ENCODE data around the gene ADAMTS10.
A peak's percentile ranks its signal among the peaks of the same experiment; 100 is the strongest.
"Not testable (repeated sequence)": the region's sequence is repeated elsewhere in the genome, so short reads cannot be mapped to it uniquely, and the experiment has no call there.

Gene ADAMTS10

DNA sequence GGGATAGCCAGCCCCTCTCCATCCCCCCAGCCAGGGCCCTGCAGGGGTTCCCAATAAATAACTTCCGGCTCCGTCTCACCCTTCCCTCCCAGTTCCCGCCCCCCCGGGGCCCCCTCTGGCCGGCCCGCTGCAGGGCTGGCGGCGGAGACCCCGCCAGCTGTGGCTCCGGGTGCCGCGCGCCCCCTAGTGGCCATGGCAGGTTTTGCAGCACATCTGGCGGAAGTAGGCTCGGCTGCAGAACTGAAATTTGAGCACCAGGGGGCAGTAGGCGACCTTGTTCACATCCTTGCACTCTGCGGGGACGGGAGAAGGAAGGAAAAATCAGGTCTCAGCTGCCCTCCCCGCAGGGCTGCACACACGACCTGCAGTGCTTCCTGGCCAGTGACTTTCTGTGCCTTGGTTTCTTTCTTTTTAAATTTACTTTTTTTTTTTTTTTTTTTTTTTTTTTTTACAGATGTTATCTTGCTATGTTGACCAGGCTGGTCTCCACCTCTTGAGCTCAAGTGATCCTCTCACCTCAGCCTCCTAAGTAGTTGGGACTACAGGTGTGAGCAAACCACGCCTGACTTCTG is 29.7 kb downstream of the ADAMTS10 start:
- Histone ChIP-seq H3K4me1 (ENCODE audit: control insufficient read depth, insufficient read depth, low read length) (no peaks in the 10 kb centered on the region), H3K9ac (ENCODE audit: low read length) (no peak overlapping the region), H3K27ac (ENCODE audit: low read depth, low read length) (no peak overlapping the region), H3K36me3 (ENCODE audit: control insufficient read depth, insufficient read depth, low read length) (no peaks in the 10 kb centered on the region), H3K27me3 (ENCODE audit: control insufficient read depth, insufficient read depth, low read length) (peaks cover 9% of the 10 kb centered on the region), H3K4me3 (ENCODE audit: low read length) (no peak overlapping the region)

DNA sequence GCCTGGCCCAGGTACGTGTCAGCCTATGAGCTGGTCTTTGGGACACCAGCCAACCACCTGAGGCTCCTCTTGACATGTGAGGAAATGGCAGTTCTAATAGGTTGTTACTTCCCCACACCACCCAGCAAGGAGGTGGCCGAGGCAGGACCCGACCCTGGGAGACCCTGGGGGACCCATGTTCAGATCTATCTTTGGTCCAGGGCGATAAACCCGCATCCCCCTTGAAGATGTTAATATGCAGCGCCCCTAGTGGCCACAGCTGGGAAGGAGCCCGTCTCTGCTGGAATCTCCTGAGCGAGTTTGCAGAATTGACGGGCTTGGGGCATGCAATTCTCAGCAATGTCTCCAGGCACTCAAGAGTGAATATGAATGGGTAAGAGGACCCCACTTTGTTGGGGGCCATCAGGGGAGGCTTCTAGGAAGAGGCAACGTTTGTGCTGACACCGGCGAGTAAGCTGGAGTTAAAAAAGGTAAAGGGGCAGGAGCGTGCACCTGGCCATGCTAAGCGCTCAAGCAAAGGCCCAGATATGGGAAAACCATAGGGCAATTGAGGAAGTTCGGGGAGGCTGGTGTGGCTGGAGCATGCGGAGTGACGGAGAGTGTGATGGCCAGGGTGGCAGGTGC is 31.8 kb downstream of the ADAMTS10 start:
- no peak overlapping the region for H3K4me3 ChIP-seq (ENCODE audit: low read length)
- no peaks in the 10 kb centered on the region for H3K36me3 ChIP-seq (ENCODE audit: control insufficient read depth, insufficient read depth, low read length)
- no peaks in the 10 kb centered on the region for H3K4me1 ChIP-seq (ENCODE audit: control insufficient read depth, insufficient read depth, low read length)
- peaks cover 9% of the 10 kb centered on the region for H3K27me3 ChIP-seq (ENCODE audit: control insufficient read depth, insufficient read depth, low read length)
- no peak overlapping the region for H3K9ac ChIP-seq (ENCODE audit: low read length)
- no peak overlapping the region for H3K27ac ChIP-seq (ENCODE audit: low read depth, low read length)

DNA sequence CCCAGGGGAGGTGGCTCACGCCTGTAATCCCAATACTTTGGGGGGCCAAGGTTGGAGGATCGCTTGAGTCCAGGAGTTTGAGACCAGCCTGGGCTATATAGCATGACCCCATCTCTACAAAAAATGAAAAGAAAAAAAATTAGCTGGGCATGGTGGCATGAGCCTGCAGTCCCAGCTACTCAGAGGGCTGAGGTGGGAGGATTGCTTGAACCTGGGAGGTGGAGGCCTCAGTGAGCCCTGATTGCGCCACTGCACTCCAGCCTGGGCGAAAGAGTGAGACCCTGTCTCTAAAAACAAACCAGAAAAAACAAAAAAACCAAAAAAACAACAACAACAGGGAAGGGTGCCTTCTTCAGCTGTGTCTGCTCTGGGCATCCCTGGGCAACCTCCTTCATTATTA is 32.8 kb downstream of the ADAMTS10 start:
- Histone ChIP-seq H3K36me3 (ENCODE audit: control insufficient read depth, insufficient read depth, low read length) (no peaks in the 10 kb centered on the region), H3K27me3 (ENCODE audit: control insufficient read depth, insufficient read depth, low read length) (peaks cover 9% of the 10 kb centered on the region), H3K9ac (ENCODE audit: low read length) (no peak overlapping the region), H3K4me1 (ENCODE audit: control insufficient read depth, insufficient read depth, low read length) (no peaks in the 10 kb centered on the region), H3K27ac (ENCODE audit: low read depth, low read length) (no peak overlapping the region), H3K4me3 (ENCODE audit: low read length) (no peak overlapping the region)

DNA sequence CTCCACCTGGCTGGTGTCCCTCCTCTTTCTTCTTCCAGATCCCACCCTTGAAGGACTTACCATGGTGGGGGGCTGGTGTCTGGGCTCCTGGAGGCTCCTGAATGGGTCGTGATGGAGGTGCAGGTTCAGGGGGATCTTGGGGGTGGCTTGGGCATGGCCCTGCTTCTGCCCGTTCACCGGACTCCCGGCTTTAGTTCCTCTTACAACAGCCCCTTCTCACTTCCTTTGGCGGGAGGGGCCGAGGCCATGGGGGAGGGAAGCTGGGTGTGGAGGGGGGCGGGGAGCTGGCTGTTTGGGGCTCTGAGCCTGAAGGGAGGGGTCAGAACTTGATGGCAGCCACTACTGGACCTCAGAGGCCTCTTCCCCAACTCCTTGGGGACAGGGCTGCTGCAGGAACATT is 33.3 kb downstream of the ADAMTS10 start, which contains the start of gene MYO1F:
MYO1F (minus strand) TSS at position 196 of the 400 bp plus-strand sequence; CDS start at position 63, 133 bp downstream.
- H3K27me3 ChIP-seq (ENCODE audit: control insufficient read depth, insufficient read depth, low read length) = peaks cover 9% of the 10 kb centered on the region
- no peak within 1 kb of the TSS for H3K27ac ChIP-seq (ENCODE audit: low read depth, low read length)
- H3K9ac ChIP-seq (ENCODE audit: low read length) = peak within 1 kb of the TSS; percentile 59
- H3K4me3 ChIP-seq (ENCODE audit: low read length) = peak within 1 kb of the TSS; percentile 42
- H3K4me1 ChIP-seq (ENCODE audit: control insufficient read depth, insufficient read depth, low read length) = no peaks in the 10 kb centered on the region
- no peaks in the 10 kb centered on the region for H3K36me3 ChIP-seq (ENCODE audit: control insufficient read depth, insufficient read depth, low read length)

DNA sequence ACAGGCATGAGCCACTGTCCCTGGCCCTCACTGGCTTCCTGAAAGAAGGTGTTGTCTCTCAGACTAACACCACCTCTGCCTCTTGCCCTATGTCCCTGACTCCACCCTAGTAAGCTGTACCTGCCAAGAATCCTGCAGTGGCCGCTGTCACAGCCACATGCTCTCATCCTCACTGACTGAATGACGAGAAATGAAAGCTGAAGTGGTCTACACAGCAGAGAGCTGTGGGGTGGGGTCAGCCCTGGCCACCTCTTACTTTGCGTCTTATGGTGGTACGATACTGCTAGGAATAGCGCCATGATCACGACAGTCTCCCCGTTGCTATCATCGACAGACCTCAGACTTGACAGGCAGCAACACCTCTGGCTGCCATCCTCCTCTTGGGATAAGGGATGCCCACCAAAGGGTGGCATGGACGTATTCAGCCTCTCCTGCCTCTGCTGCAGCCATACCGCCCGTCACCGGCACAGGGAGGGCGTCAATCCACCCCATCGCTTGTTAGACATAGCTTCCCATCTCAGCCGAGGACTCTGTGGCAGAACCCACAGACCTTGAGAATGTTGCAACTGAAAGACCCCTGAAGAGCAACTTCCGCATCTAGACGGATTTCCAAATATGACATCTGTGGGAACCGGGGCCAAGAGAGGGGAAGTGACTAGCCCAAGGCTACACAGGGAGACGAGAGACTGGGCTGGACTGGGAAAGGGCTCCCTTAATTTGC is 34.1 kb downstream of the ADAMTS10 start:
- H3K4me3 ChIP-seq (ENCODE audit: low read length) = peak overlapping the region; percentile 42
- no peak overlapping the region for H3K27ac ChIP-seq (ENCODE audit: low read depth, low read length)
- H3K27me3 ChIP-seq (ENCODE audit: control insufficient read depth, insufficient read depth, low read length) = peaks cover 9% of the 10 kb centered on the region
- peak overlapping the region; percentile 59 for H3K9ac ChIP-seq (ENCODE audit: low read length)
- no peaks in the 10 kb centered on the region for H3K36me3 ChIP-seq (ENCODE audit: control insufficient read depth, insufficient read depth, low read length)
- no peaks in the 10 kb centered on the region for H3K4me1 ChIP-seq (ENCODE audit: control insufficient read depth, insufficient read depth, low read length)

DNA sequence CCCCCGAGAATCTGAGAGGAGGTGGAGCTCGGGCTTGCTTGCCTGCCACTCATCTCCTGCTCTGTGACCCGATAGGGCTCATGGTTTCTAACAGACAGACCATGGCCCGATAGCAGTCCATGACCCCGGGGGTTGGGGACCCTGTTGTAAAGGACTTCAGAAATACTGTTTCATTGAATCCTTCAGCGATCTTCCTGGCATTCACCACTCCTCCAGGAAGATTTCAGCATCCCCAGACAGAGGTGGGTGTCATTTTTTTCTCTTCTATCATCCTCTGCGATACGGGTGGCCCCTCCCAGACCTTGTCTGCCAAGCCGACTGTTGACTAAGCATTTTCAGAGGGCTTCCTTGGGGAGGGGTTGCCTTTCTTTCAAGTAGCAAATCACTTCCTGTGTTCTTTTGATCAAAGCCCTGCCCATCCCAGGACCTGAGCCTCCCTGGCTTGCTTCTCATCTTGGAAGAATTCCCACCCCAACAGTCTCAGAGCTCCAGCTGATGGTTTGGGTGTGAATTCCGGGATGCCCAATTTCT is 35.0 kb downstream of the ADAMTS10 start:
- peak overlapping the region; percentile 41 for H3K4me3 ChIP-seq (ENCODE audit: low read length)
- no peak overlapping the region for H3K27ac ChIP-seq (ENCODE audit: low read depth, low read length)
- no peaks in the 10 kb centered on the region for H3K4me1 ChIP-seq (ENCODE audit: control insufficient read depth, insufficient read depth, low read length)
- peaks cover 9% of the 10 kb centered on the region for H3K27me3 ChIP-seq (ENCODE audit: control insufficient read depth, insufficient read depth, low read length)
- no peaks in the 10 kb centered on the region for H3K36me3 ChIP-seq (ENCODE audit: control insufficient read depth, insufficient read depth, low read length)
- no peak overlapping the region for H3K9ac ChIP-seq (ENCODE audit: low read length)

DNA sequence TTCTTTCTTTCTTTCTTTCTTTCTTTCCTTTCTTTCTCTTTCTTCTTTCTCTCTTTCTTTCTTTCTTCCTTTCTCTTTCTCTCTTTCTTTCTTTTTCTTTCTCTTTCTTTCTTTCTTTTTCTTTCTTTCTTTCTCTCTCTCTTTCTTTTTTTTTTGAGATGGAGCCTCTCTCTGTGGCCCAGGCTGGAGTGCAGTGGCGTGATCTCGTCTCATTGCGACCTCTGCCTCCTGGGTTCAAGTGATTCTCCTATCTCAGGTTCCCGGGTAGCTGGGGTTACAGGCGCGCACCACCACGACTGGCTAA is 35.9 kb downstream of the ADAMTS10 start:
- H3K4me3 ChIP-seq (ENCODE audit: low read length); H3K27me3 ChIP-seq (ENCODE audit: control insufficient read depth, insufficient read depth, low read length); H3K4me1 ChIP-seq (ENCODE audit: control insufficient read depth, insufficient read depth, low read length); H3K9ac ChIP-seq (ENCODE audit: low read length); H3K27ac ChIP-seq (ENCODE audit: low read depth, low read length); H3K36me3 ChIP-seq (ENCODE audit: control insufficient read depth, insufficient read depth, low read length): not testable (repeated sequence)

DNA sequence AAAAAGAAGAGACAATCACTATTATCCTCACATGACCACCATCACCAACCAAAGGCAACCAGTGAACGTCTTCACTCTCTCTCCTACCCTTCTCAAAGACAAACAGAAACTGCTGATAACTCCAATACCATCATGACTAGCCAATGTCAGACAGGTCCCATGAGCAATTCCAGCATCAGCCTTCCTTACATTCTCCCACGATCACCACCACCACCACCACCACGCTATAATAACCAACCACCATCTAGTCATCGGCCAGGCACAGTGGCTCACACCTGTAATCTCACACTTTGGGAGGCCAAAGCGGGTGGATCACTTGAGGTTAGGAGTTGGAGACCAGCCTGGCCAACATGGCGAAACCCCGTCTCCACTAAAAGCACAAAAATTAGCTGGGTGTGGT is 37.2 kb downstream of the ADAMTS10 start:
- Histone ChIP-seq H3K27ac (ENCODE audit: low read depth, low read length) (no peak overlapping the region), H3K4me3 (ENCODE audit: low read length) (no peak overlapping the region), H3K27me3 (ENCODE audit: control insufficient read depth, insufficient read depth, low read length) (peaks cover 6% of the 10 kb centered on the region), H3K4me1 (ENCODE audit: control insufficient read depth, insufficient read depth, low read length) (no peaks in the 10 kb centered on the region), H3K36me3 (ENCODE audit: control insufficient read depth, insufficient read depth, low read length) (no peaks in the 10 kb centered on the region), H3K9ac (ENCODE audit: low read length) (no peak overlapping the region)

DNA sequence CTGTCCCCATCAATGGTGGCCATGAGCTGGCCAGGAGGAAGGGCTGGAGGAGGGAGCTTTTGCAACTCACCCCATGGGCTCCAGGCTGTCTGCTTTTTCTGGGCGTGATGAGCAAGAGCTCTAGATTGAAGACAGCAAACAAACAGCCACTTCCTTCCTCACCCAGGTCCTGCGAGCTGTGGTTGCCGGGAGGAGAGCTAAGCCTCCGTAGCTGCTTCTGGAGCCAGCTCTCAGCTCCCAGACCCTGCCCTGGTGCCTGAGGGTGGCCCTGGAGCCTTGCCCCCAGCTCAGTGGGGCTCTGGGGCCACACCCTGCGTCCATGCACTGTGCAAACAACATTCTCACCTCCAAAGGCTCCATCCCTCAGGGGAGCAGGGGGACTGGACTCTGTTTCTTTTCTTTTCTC is 39.5 kb downstream of the ADAMTS10 start:
- Histone ChIP-seq H3K4me3 (ENCODE audit: low read length) (no peak overlapping the region), H3K9ac (ENCODE audit: low read length) (no peak overlapping the region), H3K27me3 (ENCODE audit: control insufficient read depth, insufficient read depth, low read length) (no peaks in the 10 kb centered on the region), H3K27ac (ENCODE audit: low read depth, low read length) (no peak overlapping the region), H3K4me1 (ENCODE audit: control insufficient read depth, insufficient read depth, low read length) (no peaks in the 10 kb centered on the region), H3K36me3 (ENCODE audit: control insufficient read depth, insufficient read depth, low read length) (no peaks in the 10 kb centered on the region)

DNA sequence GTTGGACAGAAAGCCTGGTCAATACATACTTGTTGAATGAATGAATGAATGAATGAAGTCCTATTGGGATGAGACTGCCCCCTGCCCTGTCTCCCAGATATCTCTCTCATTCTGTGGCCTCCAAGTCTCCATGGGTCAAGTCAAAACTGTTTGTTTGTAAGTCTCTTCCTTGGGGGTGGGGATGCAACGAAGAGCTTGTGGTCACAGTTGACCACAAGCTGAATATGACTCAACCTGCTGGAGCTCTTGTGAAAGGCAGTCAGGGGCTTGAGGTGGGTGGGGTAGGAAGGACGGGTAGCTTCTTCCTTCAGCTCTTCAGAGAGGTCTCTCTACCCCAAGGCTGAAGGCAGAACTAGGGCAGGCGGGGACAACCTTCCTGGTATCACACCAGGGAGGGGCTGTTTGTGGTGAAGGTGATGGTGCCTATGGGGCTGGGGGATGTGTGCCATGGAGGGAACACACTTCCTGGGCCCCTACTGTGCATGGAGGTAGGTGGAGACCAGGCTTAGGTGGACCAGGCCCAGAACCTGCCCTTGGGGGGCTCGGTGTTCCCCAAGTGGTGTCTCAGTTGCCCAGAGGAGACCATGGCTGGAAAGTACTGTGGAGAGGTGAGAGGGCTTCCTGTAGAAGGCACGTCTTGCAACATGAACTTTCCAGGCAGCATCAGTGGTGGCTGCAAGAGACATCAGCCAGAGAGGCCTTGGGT is 41.3 kb downstream of the ADAMTS10 start:
- Histone ChIP-seq H3K27ac (ENCODE audit: low read depth, low read length) (no peak overlapping the region), H3K36me3 (ENCODE audit: control insufficient read depth, insufficient read depth, low read length) (no peaks in the 10 kb centered on the region), H3K4me3 (ENCODE audit: low read length) (no peak overlapping the region), H3K27me3 (ENCODE audit: control insufficient read depth, insufficient read depth, low read length) (no peaks in the 10 kb centered on the region), H3K9ac (ENCODE audit: low read length) (no peak overlapping the region), H3K4me1 (ENCODE audit: control insufficient read depth, insufficient read depth, low read length) (no peaks in the 10 kb centered on the region)

DNA sequence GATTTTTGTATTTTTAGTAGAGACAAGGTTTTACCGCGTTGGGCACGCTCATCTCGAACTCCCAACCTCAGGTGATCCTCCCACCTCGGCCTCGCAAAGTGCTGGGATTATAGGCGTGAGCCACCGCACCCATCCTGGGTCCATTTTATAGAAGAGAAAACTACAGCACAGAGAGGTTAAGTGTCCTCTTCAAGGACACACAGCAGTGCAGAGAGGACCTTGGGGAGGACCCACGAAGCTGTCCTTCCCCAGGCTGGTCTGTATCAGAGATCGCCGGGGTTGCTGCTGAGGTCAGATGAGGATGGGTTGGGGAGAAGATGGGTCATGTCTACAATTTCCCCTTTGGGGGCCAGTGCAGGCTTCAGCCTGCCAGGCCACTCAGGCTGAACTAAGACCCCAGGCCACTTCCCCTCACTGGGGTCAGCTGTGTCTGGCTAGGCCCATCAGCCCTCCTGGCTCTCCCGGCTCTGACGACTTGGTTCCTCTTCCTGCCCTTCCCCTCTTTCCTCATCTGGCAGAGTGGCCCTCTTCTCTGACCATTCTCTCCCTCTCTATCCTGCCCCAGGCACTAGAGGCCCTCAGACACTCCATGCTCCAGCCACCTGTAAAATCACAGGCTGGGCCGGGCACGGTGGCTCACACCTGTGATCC is 42.9 kb downstream of the ADAMTS10 start:
- Histone ChIP-seq H3K9ac (ENCODE audit: low read length) (no peak overlapping the region), H3K36me3 (ENCODE audit: control insufficient read depth, insufficient read depth, low read length) (no peaks in the 10 kb centered on the region), H3K27me3 (ENCODE audit: control insufficient read depth, insufficient read depth, low read length) (no peaks in the 10 kb centered on the region), H3K27ac (ENCODE audit: low read depth, low read length) (no peak overlapping the region), H3K4me3 (ENCODE audit: low read length) (no peak overlapping the region), H3K4me1 (ENCODE audit: control insufficient read depth, insufficient read depth, low read length) (no peaks in the 10 kb centered on the region)

DNA sequence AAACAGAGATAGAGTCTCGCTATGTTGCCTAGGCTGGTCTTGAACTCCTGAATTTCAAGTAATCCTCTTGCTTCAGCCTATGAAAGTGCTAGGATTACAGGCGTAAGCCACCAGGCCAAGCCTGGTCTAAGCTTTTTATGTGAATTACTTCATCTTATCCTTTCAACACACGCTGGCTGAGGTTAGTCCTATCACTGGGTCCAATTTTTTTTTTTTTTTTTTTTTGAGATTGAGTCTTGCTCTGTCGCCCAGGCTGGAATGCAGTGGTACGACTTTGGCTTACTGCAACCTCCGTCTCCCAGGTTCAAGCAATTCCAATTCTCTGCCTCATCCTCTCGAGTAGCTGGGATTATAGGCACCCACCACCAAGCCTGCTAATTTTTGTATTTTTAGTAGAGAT is 43.7 kb downstream of the ADAMTS10 start:
- Histone ChIP-seq H3K27me3 (ENCODE audit: control insufficient read depth, insufficient read depth, low read length) (no peaks in the 10 kb centered on the region), H3K9ac (ENCODE audit: low read length) (no peak overlapping the region), H3K4me3 (ENCODE audit: low read length) (no peak overlapping the region), H3K4me1 (ENCODE audit: control insufficient read depth, insufficient read depth, low read length) (no peaks in the 10 kb centered on the region), H3K36me3 (ENCODE audit: control insufficient read depth, insufficient read depth, low read length) (no peaks in the 10 kb centered on the region), H3K27ac (ENCODE audit: low read depth, low read length) (no peak overlapping the region)

All from rectal smooth muscle tissue (tissue), 1 donor.